ENCODE measurements around the gene THTPA.
"Not testable (repeated sequence)": the region's sequence is repeated elsewhere in the genome, so short reads cannot be mapped to it uniquely, and the experiment has no call there.

Gene THTPA

DNA sequence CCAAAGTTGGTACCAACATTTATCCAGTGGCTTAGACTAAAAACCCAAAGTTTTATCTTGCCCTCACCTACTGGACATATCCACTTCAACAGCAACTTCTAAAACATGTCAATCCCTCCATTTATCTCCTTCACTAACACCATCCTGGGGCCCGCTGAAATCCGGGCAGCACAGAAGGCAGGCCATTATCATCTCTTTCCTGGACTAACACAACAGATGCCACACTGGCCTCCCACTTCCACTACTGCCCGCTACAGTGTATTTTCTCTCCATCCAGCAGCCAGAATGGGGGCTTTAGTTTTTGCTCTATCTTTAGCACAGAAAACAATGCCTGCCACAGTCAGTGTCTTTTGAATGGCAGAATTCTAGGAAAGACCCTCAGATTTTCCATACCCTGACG lies 20.1 kb upstream of the THTPA start:
- no peak for DNase-seq

DNA sequence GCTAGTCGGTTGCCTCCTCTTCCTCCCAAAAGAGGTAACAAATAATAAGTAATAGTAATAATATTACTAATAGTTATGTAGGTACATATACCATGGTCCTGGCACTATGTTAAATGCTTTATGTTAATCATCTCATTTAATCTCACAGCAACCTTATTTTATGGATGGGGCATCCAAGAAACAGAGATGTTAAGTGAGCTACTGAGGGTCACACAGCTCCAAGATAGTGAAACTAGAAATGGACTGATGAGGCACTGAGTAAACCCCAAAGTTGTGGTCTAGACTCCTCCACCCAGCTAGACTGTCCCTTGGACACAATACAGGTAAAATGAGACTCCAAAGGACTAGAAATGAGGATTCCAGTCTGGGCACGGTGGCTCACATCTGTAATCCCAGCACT lies 19.6 kb upstream of the THTPA start:
- no peak for DNase-seq

DNA sequence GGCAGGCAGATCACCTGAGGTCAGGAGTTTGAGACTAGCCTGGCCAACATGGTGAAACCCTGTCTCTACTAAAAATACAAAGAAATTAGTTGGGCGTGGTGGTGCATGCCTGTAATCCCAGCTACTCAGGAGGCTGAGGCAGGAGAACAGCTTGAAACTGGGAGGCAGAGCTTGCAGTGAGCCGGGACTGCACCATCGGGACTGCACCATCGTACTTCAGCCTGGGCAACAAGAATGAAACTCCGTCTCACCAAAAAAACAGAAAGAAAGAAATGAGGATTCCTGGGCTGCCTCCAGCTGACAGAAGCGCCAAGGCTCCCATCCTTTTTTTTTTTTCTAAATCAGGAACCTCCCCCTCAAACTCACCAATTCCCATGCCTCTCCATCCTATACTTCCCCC lies 19.2 kb upstream of the THTPA start:
- DNase-seq = not testable (repeated sequence)

DNA sequence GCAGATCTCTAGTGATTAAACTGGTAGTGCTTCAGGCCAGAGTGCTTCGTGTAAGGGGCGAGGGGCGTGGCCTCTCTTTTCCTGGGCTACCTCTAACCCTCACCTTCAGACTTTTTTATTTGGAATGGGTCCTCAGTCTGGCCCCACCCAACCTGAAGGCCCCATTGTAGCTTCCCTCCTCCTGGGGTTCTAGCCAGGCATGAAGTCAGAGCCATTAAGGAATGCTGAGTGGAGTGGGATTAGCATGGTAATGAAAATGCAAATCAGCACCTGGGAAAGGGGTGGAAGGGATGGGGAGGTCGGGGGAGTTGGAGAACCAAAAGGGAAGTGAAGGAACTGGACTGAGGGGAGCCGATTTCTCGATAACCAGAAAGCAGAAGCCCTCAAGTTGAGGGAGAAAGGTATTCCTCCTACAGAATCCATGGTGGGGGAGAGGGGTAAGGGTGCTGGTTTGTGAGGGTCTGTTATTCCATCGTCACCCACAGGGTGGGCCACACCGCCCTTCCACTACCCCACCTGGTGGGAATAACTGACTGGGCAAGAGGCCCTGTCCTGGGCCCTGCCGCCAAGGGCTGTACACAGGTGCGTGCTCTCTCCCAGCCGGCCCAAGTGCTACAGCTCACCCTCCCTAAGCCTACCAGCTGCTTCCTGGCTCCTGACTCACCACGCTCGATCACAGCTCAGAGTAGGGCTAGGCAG lies 18.6 kb upstream of the THTPA start:
- no peak for DNase-seq

DNA sequence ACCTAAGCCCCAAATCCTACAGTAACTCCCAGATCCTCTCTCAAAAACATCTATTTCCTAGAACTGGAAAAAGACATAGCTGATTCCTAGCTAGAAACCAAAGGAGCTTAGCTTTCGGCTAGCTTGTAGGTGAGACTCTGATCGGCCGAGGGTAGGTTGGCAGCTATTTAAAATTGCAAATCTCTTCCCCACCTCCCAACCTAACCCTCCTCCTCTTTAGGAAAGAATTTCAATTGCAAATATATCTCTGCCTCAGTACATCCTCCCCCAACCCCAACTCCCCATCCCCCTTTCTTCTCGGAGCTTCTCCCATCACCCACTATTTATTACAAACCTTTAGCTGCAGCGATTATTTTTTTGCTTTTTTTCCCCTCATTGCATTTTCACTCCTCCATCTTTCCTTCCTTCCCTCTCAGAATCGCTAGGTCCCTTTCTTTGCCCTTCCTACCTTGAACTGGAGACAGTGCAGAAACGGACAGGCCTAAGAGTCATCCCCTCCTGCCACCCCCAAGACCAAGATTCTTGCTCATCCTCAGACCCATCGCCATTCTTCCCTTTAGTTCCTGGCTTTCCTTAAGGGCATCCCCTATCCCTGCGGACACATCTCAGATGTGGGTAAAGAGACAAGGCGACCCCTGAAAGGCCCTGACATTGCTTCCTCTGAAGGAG lies 17.9 kb upstream of the THTPA start:
- DNase-seq = no peak

DNA sequence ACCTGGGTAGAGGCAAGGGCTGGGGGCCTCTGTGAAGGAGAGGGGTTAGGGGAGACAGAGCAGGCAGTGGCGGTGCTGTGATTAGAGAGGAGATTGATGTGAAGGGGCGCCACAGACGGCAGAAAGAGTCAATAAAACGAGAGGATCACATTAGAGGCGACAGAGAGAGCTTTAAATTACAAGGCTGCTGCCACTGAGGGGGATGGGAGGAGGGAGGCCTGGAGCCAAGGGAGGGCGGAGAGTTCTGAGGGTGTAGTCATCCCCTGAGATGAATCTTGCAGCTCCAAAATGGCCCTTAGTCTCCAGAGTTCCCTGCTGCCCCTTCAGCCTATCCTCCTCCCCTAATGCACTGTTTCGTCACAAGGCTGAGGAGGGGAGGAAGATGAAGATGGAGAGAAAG lies 17.3 kb upstream of the THTPA start:
- no peak for DNase-seq

DNA sequence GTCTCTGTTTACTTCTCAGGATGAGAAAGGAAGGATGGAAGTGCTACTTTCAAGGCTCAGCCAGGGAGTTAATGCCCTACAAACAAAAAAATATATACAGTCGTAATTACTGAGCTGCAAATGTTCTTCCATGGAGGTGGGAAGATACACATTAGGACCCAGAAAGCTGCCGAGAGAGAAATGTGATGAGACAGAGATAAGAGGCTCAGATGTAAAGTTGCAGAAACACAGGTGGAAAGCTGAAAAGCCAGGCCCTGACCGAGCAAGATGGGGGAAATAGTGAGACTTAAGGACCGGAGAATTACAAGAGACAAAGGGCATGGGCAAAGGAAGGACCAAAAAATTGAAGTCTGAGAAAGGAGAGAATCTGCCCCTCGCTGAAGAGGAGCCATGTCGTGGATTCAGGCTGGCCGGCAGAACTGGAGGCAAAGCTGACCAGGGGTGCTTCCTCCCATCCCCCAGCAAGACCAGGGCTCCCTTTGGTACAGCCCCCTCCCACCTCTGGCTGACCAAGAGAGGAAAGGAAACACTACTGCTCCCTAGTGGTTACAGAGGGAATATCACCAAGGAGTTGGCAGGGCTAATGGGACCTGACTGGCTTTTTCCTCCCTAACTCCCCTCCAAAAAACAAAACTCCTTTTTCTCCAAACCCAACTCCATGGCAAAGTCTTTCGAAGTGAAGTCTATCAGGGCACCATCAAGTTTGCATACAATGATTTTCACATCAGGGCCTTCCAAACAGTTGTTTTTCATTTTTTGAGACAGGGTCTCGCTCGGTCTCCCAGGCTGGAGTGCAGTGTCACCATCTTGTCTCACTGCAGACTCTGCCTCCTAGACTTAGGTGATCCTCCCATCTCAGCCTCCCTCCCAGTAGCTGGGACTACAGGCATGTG lies 16.6 kb upstream of the THTPA start:
- peak; percentile 16 to 38 for DNase-seq

DNA sequence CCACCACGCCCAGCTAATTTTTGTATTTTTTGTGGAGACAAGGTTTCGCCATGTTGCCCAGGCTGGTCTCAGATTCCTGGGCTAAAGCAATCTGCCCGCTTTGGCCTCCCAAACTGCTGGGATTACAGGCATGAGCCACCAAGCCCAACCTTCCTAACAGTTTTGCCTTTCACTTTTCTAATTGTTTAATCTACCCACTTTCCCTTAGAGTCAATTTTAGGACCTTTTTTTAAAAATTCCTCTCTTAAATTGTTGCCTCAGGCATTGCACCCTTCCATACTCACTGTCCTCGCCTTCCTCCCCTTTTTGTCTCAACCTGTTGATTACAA lies 16.0 kb upstream of the THTPA start:
- no peak for DNase-seq

DNA sequence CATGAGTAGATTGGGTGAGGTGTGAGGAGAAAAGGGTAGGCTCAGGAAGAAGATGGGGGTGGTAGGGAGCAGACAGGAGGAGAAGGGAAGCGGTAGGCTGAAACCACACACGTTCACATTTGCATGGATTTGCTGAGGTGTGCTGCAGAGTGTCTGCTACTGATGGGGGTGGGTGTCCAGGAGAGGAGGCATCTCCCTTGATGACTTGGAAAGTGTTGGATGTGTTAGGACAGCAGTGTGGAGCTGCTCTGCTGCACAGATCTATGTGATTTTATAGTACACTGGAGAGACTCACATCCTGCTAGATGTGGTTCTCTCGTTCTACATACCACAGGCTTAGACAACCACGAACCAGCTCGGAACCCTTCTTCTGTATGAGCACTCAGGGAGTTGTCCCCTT lies 13.8 kb upstream of the THTPA start:
- no peak for DNase-seq

DNA sequence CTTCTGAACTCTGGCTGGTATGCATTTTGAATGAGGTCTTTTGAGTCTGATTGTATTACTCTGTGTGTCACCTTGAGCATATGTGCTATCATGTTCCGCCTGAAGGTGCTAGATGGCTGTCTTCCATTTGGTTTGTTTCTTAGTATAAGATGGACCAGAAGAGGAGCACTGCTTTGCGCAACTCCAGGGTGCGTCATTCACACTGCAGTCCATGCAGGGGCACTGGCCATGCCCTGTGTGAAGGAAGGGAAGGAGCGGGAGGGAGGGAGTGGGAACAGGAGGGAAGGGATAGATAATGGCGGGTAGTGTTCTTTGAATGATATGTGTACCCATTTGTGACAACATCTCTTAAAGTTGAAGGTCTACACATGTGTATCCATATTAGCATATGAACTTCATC lies 12.7 kb upstream of the THTPA start:
- no peak for DNase-seq

DNA sequence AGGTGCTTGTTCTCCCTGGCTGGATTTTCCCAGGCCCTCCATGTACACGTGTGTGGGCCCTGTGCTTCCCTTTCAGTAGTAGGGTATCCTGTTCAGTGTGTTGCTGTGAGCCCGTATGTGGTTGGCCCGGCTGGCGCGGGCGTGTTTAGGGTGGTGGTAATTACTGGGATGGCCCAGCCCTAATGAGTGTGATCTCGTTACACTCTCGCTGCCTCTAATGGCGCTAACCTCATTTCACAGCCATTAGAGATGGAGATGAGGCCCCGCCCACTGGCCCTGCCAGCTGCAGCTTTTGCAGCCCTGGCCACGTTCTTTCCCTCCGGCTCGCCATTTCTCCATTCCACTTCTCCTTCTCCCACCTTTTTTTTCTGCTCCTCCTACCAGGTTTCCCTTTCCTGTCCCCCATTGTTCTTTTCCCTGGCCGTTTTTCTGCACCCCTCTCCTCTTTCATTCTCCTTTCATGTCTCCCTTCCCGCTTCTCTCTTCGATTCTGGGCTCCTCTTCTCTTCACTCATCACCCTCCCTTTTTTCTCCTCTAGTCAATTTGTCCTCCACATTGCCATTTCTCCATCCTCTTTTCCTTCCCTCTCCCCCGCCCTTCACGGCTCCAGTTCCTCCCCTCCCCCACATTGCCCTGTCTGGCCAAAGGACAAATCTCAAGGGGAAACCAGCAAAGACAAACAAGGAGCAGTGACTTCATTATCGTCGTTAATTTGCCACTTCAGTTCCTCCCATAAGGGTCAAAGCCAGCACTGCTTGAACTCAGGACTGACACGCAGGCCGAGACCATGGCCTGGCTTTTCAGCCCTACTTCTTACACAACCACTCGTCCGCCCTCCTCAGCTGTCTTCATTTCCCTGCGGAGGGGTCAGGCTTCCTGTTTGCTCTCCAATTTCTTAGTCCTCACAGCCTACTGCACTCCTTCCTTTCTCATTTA lies 11.3 kb upstream of the THTPA start:
- no peak for DNase-seq

DNA sequence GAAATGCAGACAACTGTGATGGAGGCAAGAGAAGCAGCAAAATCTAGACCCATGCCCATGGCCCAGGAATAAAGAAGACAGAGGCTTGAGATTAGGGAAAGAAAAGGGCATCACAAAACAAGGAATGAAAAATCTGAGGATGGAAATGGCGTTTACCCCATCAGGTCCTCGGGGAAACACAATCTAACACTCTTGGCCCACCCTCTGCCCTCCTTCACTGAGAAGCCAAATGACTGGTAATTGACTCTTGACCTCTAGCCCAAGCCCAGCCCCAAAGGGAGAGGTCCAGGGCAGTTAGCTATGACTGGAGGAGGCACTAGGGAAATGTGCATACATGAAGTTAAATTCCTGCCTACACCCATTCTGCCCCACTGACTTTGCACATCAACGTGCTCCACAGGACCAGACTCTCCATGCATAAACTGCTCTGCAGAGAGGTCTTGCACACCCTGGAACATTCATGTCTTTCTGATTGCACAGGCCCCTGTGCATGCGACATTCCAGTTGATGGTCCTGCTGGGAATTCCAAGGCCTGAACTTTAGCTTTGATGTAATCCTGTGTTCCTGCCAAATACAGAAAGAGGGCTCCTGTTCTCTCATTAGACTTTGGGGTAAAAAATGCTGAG lies 10.2 kb upstream of the THTPA start:
- DNase-seq = no peak

DNA sequence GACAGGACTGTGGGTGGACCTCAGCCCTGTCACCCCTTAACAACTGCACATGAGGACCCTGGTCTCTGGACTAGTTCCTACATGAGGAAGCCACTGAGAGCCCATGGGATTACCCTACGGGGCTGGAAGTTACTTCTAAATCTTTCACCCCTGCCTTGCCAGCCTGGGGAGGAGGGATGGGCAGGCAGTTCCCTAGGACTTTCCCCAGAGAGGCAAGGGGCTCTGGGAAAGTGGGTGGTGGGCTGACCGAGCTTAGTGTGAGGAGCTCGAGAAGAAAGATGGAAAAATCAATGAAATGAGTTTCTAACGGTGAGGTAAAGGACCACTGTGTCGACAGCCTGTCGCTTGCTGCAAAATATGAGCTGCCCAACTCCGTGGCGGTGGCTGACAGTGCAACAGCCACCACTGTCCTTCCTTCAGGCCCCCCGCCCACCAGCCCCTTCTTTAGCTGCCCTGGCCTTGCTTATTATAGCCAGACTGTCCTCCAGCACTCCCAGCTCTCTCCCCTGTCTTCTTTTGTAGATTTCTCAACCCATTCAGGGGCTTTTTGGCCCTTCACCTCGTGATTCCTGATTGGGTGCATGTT lies 9.5 kb upstream of the THTPA start:
- DNase-seq = no peak

DNA sequence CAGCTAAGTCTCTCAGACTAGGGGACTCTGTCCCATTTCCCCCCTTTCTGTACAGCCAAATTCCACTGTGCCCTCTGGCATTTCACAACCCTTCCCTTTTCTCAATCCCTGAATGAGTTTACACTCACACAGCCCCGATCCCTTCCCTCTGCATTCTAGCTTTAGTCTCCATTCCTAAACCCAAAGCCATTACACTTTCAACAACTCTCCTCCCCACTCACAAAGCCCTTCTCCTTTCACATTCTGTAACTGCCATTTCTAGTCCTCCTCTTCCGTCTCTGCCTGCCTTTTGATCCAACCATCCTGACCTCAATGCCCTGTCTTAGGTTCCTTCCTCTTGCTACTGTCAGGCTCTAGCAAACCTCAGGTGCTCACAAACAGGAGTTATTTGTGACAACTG lies 8.1 kb upstream of the THTPA start:
- no peak for DNase-seq

DNA sequence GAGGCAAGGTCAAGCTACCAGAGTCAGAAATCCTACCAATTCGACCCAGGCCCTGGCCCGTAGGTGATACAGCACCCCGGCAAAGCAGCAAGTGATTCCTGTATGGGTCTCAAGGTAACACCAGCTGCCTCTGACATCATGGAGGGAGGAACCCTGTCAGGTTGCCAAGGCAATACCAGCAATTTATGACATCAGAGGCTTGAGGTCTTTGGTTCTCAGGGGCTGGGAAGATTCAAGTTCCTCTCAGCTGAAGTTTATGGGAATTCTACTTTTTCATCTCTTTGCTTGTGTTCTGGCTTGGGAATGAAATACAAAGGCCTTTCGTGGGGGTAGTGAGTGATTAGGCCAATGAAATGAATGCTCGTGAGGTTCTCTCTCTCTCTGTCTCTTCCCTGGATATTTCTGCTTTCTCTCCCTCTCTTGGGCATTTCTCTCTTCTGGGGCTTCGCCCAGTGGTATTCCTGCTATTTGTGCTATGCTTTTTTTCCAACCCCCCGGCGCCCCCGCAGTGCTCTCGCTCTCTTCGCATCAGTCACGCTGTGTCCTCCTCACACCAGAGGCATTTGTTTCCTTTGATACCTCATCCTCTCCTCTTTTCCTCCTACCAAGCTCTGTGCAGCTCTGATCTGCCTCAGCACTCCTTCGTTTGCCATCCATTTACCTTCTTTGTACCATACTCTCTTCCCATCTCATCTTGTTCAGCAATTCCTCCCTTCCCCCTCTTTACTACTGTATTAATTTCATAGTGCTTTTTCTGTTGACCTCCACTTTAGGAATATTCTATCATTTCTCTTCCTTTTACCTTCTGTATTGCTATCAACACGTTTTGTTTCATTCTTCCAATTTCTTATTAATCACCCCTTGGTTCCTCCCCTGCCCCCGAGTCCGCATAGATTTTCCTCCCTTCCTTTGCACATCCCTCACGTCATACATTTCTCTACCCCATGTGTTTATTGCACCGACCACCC lies 7.4 kb upstream of the THTPA start:
- no peak for DNase-seq

DNA sequence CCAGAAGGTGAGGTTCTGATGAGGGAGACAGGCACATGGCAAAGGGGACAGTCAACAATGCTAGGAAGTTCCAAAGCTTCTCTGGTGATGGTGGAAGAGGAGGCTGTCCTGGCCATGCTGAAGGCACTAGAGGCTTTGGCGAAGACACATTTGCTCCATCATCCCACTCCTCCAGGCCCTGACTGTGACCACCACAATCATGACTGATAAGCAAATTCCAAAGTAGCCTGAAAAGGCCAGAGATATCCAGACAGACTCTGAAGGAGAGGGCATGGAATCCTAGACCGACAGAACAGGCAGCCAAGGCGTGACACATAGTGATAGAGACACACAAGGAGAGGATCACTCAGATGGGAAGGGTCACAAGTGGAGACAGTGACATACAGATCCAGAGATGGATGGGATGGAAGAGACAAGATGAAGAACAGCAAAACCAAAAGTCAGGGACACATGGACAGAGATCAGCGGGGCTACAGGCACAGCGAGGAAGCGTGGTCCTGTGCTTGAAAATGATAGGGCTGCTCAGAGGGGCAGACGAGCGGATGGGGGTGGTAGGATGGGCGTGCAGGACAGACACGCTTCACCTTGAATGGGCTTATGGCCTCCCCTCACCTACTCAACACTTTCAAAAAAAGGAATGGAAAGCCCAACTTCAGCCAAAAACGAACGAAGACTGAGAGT lies 5.8 kb upstream of the THTPA start:
- no peak for DNase-seq

DNA sequence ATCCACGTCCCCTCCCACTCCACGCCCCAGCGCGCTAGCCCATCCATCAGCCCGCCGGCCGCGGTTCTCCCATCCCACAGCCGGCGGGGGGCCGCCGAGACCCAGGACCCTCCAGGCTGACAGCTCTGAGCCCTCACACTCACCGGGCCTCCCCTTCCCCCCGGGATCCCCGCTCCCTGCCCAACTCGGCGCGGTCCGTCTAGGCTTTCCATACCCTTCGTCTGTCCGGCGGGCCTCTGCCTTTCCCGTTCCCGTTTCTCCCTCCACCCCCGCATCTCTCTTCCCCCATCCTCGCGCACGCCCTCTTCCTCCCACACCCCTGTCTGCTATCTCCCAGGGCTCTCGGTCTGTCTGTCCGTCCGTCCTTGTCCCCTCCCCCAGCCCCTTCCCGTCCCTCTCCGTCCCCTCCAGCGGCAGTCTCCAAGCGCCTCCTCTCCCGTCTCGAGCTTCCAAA lies 5.2 kb upstream of the THTPA start:
- peak in 1 of 2 experiments; percentile 7 for DNase-seq

DNA sequence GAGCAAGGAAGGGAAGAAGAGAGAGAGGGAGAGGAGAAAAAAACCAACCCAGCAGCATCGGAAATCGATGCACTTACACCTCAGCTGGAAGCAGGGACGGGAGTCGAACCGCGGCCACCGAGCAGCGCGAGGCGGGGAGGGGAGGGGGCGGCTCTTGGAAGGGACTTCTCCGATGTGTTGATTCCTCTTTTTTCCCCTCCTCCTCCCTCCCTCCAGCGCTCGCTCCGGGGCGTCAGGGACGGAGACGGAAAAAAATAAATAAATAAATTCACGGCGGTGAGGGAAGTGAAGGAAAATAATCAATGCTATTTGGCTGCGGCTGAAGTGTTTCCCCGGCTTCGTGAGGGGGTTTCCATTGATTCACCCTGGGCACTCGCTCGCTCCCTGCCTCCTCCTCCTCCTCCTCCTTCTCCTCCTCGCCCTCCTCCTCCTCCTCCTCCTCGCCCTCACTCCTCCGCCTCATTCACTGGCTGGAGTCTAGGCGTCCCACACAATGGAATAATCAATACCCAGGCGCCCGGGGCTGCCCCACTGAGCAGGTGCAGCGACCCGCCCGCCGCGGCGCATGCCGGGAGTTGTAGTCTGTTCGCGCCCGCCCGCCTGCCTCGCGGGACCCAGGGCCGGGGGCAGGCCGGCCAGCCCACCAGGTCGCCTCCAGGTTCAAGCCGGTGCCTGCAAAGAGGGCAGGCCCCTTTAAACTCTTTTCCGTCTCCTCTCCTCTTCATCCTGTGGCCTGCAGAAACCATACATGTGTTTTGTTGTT lies 4.6 kb upstream of the THTPA start, which contains the start of gene ZFHX2:
ZFHX2 (minus strand) TSS at position 500 of the 763 bp plus-strand sequence. CDS start 16,440 bp downstream, outside the sequence.
- DNase-seq = peak; percentile 22 to 48

DNA sequence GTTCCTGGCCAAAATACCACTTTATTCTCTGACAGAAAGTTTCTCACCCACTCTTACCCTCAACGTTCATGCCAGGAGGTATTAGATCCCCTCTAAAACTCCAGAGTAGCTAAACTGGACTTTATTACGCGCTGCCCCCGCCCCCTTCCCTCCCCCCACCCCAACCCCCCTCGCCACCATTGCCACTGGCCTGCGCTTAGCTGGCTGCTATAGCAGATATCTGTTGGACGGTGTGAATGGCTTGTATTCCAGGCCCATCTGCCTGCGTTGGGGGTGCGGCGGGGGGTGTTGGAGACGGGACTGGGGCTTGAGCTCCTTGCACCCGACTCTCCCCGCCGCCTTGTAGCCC lies 564 bp upstream of the THTPA start:
- no peak for DNase-seq

Measured in AML-193 (cell line).